Measurements from ENCODE around the gene ABCA8. TPM values are rescaled to one million over a fixed set of nuclear protein-coding genes. Genes with fewer than 3 reads are reported as not detected.

ABCA8 gene
- total RNA-seq, 1 donor from 2014 or later, result 0.31 TPM

DNA sequence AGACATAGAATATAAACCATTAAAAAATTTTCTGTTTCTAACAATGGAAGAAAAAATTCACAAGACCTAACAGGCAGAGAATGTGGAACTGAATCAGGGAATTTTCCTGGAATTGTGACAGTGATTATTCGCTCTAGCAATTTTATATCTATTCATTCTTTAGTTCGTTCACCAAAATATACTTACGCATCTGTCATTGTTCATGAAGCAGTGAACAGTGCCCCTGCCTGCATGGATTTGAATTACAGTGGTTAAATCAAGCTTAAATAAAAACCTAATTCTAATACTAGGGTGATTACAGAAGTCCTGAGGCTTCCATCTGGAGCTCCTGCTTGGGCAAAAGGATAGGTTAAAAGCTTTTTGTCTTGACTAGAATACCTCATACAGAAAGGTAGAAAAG is 48.6 kb downstream of the ABCA8 start:
- Mint-ChIP-seq H3K27ac (ENCODE audit: unreplicated experiment) (no peak overlapping the region), H3K27me3 (ENCODE audit: unreplicated experiment) (no peaks in the 10 kb centered on the region), H3K36me3 (ENCODE audit: low read depth, unreplicated experiment) (no peaks in the 10 kb centered on the region), H3K9me3 (ENCODE audit: unreplicated experiment) (no peaks in the 10 kb centered on the region), H3K4me3 (ENCODE audit: unreplicated experiment) (no peak overlapping the region), H3K4me1 (ENCODE audit: unreplicated experiment) (peaks cover 22% of the 10 kb centered on the region)
- TF ChIP-seq, protein P1, sequence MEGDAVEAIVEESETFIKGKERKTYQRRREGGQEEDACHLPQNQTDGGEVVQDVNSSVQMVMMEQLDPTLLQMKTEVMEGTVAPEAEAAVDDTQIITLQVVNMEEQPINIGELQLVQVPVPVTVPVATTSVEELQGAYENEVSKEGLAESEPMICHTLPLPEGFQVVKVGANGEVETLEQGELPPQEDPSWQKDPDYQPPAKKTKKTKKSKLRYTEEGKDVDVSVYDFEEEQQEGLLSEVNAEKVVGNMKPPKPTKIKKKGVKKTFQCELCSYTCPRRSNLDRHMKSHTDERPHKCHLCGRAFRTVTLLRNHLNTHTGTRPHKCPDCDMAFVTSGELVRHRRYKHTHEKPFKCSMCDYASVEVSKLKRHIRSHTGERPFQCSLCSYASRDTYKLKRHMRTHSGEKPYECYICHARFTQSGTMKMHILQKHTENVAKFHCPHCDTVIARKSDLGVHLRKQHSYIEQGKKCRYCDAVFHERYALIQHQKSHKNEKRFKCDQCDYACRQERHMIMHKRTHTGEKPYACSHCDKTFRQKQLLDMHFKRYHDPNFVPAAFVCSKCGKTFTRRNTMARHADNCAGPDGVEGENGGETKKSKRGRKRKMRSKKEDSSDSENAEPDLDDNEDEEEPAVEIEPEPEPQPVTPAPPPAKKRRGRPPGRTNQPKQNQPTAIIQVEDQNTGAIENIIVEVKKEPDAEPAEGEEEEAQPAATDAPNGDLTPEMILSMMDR (IDR thresholded peaks at IDR 0.05; ENCODE audit: unreplicated experiment), result peak; percentile 74
- no peak for DNase-seq (ENCODE audit: low spot score)

DNA sequence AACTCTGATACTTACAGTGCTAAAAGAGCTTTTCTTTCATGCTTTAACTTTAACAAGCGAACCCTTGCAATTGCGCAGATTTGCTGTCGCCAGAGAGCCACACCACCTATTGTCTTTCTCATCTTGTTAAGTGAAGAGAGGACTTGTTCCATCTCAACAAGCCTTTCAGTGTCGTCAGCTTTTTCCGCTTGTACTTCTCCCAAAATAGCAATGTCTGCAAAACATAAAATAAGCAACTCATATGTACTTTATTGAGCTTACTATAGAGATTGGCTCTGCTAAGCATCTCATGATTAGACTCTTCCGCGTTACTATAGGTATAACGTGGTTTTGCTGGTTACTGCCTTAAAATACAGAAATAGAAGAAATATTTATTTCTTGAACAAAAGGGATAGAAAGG is 51.9 kb downstream of the ABCA8 start:
- no peaks in the 10 kb centered on the region for H3K9me3 Mint-ChIP-seq (ENCODE audit: unreplicated experiment)
- H3K27ac Mint-ChIP-seq (ENCODE audit: unreplicated experiment), result no peak overlapping the region
- H3K27me3 Mint-ChIP-seq (ENCODE audit: unreplicated experiment), result no peaks in the 10 kb centered on the region
- no peak overlapping the region for H3K4me3 Mint-ChIP-seq (ENCODE audit: unreplicated experiment)
- TF ChIP-seq, protein P1 (IDR thresholded peaks at IDR 0.05; ENCODE audit: unreplicated experiment), result no peak
- no peak for DNase-seq (ENCODE audit: low spot score)
- H3K36me3 Mint-ChIP-seq (ENCODE audit: low read depth, unreplicated experiment), result no peaks in the 10 kb centered on the region
- H3K4me1 Mint-ChIP-seq (ENCODE audit: unreplicated experiment), result peaks cover 12% of the 10 kb centered on the region

DNA sequence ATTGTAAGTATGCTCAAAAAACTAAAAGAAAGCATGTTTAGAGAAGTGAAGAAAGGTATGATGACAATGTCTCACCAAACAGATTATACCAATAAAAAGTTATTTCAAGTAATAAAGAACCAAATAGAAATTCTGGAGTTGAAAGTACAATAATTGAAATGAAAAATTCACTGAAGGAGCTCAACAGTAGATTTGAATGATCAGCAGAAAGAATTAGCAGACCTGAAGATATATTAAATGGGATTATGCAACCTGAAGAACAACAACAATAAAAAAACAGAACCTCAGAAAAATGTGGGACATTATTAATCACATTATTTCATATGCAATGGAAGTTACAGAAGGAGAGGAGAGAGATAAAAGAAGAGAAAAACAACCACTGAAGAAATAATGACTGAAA is 57.6 kb downstream of the ABCA8 start:
- Mint-ChIP-seq H3K9me3 (ENCODE audit: unreplicated experiment) (no peaks in the 10 kb centered on the region), H3K4me1 (ENCODE audit: unreplicated experiment) (peaks cover 3% of the 10 kb centered on the region), H3K27me3 (ENCODE audit: unreplicated experiment) (no peaks in the 10 kb centered on the region), H3K4me3 (ENCODE audit: unreplicated experiment) (no peak overlapping the region), H3K36me3 (ENCODE audit: low read depth, unreplicated experiment) (no peaks in the 10 kb centered on the region), H3K27ac (ENCODE audit: unreplicated experiment) (no peak overlapping the region)
- TF ChIP-seq, protein P1 (IDR thresholded peaks at IDR 0.05; ENCODE audit: unreplicated experiment), result no peak
- DNase-seq (ENCODE audit: low spot score), result no peak

DNA sequence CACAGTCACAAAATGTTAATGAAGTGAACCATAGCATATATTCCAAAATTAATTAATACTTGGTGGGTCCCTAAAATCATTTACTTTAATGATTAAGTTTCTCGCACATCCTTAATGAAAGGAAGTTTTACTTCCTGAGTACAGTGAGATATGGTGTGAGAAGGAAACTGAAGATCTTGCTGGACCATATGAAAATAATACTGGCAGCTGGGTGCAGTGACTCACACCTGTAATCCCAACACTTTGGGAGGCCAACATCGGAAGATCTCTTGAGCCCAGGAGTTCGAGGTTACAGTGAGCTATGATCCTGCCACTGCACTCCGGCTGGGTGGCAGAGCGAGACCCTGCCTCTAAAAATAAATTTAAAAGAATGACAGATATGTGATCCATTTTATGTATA is 62.5 kb downstream of the ABCA8 start:
- no peak for DNase-seq (ENCODE audit: low spot score)
- no peak overlapping the region for H3K4me3 Mint-ChIP-seq (ENCODE audit: unreplicated experiment)
- no peaks in the 10 kb centered on the region for H3K36me3 Mint-ChIP-seq (ENCODE audit: low read depth, unreplicated experiment)
- TF ChIP-seq, protein P1 (IDR thresholded peaks at IDR 0.05; ENCODE audit: unreplicated experiment), result no peak
- H3K27me3 Mint-ChIP-seq (ENCODE audit: unreplicated experiment), result no peaks in the 10 kb centered on the region
- peaks cover 3% of the 10 kb centered on the region for H3K4me1 Mint-ChIP-seq (ENCODE audit: unreplicated experiment)
- no peaks in the 10 kb centered on the region for H3K9me3 Mint-ChIP-seq (ENCODE audit: unreplicated experiment)
- no peak overlapping the region for H3K27ac Mint-ChIP-seq (ENCODE audit: unreplicated experiment)

DNA sequence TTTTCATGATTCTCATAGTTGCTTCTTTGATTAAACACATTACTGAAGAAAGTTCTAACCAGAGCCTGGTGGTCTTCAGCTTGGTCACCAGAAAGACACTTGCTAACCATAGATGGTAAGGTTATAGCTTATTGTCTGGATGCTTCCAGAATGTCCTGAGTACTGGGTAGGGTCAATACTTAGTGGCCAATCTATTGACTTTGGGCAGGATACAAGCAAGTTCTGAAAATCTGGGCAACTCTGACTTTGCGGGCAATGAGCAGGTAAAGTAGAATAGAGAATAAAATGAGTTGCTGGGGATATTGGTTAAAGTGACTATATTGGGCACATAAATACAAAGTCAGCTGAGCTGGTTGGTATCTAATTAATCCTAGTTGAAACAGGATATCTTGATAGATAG is 63.0 kb downstream of the ABCA8 start:
- TF ChIP-seq, protein P1 (IDR thresholded peaks at IDR 0.05; ENCODE audit: unreplicated experiment), result no peak

More for the DNA sequence above, 63.0 kb downstream of the ABCA8 start:
- H3K4me3 Mint-ChIP-seq (ENCODE audit: unreplicated experiment), result no peak overlapping the region
- no peak for DNase-seq (ENCODE audit: low spot score)
- H3K27me3 Mint-ChIP-seq (ENCODE audit: unreplicated experiment), result no peaks in the 10 kb centered on the region
- no peaks in the 10 kb centered on the region for H3K36me3 Mint-ChIP-seq (ENCODE audit: low read depth, unreplicated experiment)
- H3K27ac Mint-ChIP-seq (ENCODE audit: unreplicated experiment), result no peak overlapping the region
- peaks cover 3% of the 10 kb centered on the region for H3K4me1 Mint-ChIP-seq (ENCODE audit: unreplicated experiment)
- no peaks in the 10 kb centered on the region for H3K9me3 Mint-ChIP-seq (ENCODE audit: unreplicated experiment)
